Activated CD8-positive, alpha-beta memory T cell treated with anti-CD3 and anti-CD28 coated beads, Interleukin-2, amount 50 U/mL, for 1 hour (primary cell): ENCODE data around the gene TRIM66.
A peak's percentile ranks its signal among the peaks of the same experiment; 100 is the strongest.

Experiments
- DNase-seq: peaks from one replicate; pipeline ENCODE4 v3.0.0-alpha.2; 2020; ENCODE audit errors: extremely low read depth

TRIM66 gene, protein sequence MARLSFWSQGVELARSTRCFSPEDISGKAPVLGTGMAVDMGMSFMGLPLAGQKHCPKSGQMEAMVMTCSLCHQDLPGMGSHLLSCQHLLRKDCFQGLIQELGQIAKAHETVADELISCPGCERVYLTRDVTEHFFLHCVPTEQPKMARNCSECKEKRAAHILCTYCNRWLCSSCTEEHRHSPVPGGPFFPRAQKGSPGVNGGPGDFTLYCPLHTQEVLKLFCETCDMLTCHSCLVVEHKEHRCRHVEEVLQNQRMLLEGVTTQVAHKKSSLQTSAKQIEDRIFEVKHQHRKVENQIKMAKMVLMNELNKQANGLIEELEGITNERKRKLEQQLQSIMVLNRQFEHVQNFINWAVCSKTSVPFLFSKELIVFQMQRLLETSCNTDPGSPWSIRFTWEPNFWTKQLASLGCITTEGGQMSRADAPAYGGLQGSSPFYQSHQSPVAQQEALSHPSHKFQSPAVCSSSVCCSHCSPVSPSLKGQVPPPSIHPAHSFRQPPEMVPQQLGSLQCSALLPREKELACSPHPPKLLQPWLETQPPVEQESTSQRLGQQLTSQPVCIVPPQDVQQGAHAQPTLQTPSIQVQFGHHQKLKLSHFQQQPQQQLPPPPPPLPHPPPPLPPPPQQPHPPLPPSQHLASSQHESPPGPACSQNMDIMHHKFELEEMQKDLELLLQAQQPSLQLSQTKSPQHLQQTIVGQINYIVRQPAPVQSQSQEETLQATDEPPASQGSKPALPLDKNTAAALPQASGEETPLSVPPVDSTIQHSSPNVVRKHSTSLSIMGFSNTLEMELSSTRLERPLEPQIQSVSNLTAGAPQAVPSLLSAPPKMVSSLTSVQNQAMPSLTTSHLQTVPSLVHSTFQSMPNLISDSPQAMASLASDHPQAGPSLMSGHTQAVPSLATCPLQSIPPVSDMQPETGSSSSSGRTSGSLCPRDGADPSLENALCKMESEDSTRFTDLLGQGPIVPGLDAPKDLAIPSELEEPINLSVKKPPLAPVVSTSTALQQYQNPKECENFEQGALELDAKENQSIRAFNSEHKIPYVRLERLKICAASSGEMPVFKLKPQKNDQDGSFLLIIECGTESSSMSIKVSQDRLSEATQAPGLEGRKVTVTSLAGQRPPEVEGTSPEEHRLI (N-terminal part only)

DNA sequence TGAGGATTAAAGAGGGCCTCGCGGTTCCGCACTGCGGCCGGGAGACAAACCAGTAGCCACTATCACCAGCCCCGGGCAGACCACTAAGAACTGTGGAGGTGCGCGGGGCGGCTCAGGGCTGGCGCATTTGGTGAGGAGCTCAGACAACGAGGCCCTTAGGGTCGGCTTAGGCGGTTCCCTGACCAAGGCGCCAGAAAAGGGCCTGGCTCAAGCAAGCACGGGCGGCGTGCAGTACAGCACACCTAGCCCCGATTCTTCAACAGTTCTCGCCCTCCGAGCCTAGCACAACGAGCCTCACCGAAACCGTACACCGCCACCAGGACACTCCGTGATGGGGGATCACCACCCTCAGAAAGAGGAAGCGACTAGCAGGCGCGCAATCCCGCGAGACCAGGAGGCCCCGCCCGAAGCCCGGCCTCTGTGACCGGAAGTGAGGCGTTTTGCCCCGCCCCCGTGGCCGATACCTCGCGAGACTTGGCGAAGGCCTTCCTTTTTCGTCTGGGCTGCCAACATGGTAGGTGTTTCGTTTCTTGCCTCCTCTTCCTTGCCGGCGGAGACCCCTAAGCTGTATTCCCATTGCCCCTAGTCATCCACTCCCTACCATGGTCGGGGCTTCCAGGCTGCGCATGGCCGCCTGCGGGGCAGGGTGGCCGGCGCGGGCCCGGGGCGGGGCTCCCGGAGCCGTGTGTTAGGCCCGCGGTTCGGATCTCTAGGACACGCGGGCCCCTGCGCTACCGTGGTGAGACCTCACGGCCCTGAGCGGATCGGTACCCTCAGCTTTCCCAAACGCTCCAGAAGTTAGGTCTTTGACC, at the start of gene TRIM66, which contains the start of gene RPL27A:
Gene TRIM66 (minus strand): TSS at position 363 of the 812 bp plus-strand sequence. CDS start 10,391 bp downstream, outside the sequence.
Gene RPL27A (plus strand): TSS at position 490 of the 812 bp plus-strand sequence. CDS start 22 bp downstream, at position 512.
- DNase-seq, result peak; percentile 94

DNA sequence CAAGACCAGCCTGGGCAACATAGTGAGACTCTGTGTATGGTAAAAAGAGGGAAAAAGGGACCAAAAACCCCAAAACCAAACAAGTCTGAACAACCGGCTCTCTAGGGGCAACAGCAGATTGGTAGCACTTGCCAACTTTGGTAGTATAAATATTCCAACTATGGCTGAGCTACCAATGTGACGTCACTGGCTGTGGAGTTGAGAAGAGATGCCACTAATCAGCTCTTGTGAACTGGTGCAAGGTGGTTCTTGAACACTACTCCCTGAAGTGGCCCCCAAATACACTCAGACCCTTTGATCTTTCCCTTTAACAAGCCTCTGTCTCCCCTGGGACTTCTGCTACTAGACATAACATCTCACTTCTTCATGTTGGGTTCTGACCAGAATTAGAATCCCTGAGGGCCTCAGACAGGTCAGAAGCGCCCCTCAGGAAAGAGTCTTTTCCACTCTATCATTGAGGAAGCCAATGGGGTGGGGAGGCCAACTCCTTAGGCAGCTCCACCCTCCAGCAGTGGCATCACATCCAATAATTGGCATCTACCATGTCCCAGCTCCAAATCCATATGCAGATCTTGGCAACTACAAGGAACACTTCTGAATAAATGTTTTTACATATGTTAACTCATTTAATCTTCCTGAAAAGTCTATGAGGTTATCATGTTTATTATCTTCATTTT, 49.3 kb upstream of the TRIM66 start:
- DNase-seq, result no peak

DNA sequence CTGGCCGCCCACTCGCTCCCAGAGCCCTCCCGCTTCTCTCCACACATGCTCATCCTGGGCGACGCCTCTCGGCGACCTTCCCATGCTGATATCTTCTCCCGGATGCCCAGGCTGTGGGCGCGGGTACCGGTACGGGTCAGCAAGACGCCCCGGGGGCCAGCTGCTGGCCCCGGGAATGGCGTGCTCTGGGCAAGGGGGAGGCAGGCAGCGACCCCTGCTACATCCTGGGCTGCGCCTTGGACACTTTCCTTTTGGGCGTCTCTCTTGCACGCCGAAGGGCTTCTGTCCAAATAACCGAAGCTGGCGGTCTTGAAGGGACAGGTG, 48.2 kb upstream of the TRIM66 start:
- no peak for DNase-seq

DNA sequence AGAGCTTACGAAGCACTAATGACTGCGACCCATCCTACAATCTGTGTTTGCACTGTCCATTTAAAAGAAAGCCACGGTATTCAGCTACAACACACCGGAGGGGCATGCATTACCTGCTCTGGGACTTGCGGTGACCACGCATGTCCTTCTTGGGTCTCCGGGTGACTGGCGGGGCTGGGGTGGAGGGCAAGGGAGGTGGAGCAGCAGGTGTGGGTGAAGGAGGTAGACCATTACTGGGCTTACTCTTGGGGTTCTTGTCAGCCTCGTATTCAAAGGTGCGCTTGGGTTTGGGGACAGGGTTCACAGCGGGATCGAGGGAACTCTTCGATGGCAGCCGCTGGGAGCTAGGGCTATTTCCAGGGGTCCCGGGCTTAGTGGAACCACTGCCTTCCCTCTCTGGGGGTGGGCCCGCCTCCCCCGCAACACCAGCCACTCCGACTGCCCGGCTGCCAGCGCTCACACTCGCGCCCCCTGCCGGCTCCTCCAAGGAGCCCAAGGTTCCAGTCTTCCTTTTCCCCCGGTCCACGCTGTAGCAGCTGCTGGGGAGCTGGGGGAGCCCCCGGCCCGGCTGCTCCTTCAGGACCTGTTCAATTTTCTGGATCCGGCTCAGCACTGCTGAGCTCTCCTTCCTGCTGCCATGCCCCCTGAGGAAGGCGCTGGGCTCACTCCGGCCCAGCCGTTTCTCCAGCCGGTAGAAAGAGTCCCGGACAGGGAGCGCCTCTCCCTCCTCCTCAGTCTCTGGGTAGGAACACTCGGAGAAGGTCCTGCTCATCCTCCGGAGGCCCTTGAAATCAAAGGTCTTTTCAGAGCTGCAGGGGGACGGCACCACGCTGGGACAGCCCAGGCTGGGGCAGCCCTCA, 47.6 kb upstream of the TRIM66 start:
- DNase-seq, result no peak

DNA sequence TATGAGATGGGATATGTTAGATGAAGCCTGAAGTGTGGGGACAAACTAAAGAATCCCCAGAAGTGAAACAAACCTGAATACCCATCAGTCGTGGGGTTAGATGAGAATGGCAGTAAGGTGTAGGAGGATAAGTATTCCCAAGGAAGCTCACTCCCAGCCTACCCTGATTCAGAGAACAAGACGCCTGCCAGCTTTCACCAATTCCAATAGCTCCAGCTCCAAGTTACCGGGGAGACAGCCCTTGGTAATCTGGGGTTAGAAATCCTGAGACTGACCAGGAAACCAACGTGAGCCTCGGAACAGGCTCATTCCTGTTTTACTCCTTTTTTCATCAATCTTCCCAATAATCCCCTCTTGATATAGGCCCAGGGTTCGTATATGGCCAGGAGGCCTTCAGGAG, 46.6 kb upstream of the TRIM66 start:
- DNase-seq, result no peak

DNA sequence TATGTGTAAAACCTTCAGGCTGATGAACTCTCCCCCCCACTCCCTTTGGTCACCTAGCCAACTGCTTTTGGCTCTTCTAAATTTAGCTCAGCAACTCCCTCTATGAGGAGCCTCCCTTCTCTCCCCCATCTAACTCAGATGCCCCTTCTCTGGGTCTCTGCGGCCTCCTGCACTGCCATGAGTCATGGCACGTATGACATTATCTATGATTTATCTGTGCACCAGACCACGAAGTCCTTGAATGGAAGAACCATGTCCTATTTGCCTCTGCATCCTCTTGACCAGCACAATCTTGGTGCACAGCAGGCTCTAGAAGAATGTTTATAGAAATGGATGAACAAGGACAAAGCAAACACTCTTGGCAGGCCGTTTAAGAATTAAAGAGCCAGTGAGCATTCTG, 46.1 kb upstream of the TRIM66 start:
- DNase-seq, result no peak

DNA sequence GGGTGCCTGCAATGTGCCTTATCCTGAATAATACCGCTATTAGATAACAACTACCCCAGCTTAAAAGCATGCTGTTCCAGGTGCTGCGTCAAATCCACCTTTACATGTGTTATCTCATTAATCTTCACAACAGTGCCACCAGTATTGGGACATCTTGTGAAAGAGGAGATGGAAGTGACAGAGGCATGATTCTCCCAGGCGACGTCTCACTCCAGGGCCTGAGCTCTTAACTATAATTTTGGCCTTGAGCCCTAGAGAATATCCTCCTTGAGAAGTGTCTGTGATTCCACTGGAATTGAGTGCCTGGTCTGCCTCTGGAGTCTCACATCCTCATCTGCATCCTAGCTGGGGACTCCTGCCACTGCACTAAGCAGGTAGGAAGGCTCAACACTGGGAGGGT, 43.9 kb upstream of the TRIM66 start:
- no peak for DNase-seq

DNA sequence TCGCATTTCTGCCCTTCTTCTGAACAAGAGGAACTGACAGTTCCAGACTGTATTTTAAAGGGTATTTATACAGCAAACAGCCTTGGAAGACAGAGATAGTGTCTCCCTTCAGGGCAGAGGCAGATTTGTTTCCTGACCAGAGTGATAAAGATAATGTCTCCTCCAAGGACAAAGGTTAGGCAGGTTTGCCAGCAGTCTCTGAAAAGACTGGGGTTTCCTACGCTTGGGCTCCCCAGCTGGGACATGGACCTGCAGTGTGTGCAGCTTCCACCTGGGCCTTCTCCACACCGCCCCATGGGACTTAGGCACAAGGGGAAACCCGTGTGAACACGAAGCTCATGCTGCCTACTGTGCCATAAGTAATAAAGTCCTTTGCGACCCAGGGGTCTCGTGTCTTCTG, 42.2 kb upstream of the TRIM66 start:
- DNase-seq, result no peak

DNA sequence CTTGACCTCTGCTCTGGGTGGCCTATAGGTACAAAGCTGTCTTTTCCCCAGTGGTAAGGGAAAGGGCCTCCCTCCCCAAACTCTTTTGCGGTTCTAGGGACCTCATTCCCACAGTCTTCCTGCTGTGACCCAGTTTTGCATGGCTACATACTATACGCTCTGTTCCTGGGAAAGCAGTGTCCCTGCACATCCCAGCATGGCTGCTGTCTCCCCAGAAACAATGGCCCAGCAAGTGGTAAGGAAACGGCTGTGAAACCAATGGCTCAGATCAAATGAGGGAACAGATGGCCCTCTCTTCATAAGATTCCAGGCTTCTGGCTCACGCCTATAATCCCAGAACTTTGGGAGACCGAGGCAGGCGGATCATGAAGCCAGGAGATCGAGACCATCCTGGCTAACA, 41.2 kb upstream of the TRIM66 start:
- DNase-seq, result no peak

DNA sequence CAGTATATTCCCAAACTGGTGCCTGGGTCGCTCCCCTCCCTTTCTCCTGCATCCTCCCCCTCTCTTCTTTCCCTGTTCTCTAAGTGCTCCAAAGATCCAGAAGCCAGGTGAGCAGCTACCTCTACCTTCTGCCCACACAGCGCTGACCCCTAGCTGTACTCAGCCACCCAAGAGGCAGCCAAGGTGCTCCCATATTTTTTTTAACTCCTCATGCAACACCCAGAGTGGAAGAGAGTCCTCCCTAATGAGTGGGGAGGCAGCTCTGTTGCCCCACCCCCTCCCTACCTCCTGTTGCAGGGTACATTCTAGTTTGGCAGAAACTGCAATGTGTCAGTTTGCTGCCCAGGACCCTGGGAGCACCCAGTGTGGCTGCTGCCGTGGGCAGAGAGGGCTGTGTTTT, 40.3 kb upstream of the TRIM66 start:
- DNase-seq, result no peak

DNA sequence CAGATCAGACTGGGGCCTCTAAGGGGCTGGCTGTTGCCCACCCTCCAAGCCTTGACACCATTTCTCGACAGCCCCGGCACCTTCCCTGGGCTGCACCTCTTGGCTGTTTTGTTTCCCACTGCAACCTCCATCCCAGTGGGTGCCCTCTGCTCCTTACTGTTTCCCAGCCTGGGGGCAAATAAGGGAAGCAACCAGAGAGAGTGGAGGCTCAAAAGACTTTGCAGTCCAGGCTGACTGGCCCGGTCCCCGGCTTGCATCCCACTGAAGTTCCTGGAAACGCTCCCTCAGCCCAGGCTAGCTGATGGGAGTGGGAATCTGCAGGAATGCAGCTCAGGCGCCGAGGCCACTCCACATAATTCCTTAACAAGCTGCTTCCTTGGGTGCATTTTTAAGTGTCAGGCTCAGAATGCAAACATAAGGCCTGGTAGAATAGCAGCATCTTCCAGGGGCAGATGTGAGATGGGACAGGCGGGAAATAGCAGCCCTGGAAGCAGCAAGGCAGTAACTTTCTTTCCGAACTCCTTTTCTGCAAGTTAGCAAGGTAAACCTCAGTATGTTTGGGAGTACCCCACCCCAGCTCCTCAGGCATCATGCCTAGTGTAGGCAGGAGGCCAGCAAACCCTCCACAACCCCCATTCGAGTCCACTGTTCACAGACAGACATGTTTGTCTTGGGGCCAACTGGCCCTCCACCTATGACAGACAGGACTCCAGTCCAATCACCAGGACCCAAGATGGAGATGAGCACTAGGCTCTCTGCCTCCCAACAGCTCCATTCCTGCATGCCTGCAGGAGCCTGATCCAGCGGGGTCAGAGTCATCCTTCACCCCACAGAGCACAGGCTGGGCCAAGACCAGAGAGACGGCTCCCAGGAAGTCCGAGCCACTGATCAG, 39.4 kb upstream of the TRIM66 start:
- DNase-seq, result no peak

DNA sequence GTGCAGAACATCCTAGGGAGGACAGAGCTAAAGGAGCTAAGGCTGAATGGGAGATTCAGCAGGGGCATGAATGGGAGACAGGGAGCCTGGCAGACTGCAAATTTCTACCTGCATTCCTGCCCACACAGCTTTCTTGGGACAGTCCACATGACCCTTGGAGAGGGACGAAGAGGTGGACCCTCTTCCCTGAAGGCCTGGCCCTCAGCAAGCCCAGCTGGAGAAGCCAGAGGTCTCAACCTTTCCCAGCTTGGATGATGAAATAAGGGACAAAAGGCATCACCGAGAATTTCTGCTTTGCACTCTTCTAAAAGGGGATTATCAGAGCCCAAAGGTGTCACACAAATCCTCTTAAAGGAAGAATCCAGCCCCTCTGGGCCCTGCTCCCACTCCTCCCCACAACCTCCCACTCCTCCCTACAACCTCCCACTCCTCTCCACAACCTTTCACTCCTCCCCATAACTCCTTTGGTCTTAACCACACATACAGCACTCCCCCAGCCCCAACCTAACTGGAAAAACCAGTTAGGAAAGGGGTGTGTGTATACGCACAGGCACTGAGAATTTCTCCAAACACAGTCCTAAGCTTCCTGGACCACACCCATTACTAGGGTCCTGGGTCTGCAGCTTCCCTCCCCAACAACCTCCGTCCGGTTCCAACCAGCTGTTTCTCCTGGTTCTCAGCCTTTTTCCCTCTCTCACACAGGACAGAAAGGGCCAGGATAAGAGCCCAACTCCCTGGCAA, 38.6 kb upstream of the TRIM66 start:
- no peak for DNase-seq

DNA sequence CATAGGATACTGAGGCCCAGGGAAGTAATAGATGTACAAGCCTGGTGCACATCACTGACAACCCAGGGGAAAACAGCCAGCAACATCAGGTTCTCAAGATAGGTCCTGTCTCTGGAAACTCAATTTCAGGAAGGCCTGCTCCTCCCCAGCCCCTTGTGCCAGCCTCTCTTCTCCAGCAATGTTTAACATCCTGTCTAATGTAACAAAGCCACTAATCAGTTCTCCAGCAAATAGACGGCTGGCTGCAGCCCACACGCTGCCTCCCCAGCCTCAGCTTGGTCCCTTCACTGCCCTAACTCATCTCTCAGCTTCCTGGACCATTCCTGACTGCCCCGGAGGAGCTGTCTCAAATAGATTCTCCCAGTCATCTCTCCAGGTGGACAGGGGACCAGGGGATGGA, 37.9 kb upstream of the TRIM66 start:
- DNase-seq, result no peak

DNA sequence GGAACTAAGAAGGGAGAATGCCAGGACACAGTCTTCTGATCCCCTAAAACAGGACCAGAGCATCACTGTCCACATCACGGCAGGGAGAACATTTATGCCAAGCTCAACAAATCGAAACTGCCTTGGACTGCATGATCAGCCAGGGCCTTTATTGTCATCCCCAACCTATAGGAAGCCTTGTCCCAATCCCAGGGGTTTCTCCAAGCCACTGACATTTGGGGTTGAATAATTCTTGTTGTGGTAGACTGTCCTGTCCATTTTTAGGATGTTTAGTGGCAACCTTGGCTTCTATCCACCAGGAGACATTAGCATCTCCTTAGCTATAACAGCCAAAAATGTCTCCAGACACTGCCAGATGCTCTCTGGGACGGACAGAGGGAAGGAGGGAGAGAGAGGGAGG, 37.3 kb upstream of the TRIM66 start:
- no peak for DNase-seq

DNA sequence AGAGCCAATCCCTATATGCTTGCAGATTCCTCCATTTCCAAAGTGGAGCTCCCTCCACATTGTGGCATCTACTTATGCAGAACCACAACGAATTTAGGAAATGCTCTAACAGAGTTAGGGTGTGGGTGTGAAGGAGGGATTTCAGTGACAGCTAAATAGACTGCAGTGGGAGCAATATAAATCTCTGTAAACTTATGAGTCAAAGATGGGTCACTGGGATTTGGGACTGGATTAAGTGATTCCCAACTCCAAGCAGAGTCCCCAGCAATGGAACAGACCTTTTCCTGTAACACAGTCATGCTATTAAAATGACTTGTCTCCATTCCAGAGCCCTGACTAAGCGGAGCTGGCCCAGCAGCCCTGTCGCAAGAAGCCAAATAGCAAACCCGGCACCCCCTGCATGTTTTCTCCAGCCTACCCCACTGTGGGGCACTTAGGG, 36.8 kb upstream of the TRIM66 start:
- DNase-seq, result no peak

DNA sequence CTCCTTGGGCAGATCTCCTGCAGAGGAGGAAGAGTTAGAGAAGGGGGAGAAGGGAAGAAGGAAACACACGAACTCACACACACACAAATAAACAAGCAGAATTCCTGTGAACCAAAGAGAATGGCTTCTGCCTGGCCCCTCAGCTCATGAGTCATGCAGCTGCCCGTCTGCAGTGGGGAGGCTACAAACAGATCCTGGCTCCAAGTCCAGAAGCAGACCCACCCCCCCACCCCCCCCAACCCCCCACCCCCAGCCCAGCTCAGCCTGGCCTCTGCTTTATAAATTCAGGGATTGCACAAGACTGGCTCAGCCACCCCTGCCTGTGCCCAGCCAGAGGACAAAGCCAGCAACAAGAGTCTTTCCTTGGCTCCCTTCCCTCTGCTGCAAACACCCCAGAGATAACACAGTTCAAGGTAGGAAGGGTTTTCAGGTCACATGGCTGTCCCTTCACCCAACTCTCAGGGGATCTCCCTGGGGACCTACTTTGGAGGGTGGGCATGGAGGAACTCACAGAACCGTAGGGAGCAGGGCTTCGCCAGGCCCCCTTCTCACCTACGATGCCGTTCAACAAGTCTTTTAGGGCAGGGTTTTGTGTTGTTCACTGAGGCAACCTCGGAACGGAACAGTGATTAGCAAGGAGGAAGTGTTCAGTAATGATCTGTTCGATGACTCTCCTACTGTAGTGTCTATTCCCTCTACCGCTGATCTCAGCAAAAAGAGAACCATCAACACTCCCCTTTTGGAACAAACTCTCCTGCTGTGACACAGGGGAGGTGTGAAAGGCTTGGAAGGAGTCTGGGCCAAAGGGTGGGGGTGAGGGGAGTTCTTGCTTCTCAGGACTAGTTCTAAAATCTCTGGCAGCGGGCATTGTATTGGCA, 35.6 kb upstream of the TRIM66 start:
- no peak for DNase-seq

DNA sequence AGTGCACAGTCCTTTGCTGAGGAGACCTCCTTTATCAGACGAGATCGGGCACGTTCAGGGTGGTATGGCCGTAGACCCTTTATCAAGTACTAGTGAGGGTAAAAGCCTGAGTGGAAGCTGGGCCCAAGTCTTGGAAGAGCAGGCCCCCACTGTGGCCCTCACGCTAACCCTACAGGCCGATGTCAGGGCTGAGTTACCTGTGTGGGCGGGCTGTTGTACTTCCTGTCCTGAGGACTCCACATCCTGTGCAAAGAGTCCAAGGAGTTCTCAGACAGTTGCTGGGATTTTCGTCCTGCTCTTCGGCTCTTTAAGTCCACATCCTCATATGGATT, 35.0 kb upstream of the TRIM66 start:
- no peak for DNase-seq
